NCI-H128 (cell line): Measurements from ENCODE around the gene TINAGL1.

ENCODE experiments used
- DNase-seq: peaks from one replicate; lab custom pipeline; 2025; ENCODE audit not compliant: unreplicated experiment; lab: John Stamatoyannopoulos, UW

TINAGL1 gene

DNA sequence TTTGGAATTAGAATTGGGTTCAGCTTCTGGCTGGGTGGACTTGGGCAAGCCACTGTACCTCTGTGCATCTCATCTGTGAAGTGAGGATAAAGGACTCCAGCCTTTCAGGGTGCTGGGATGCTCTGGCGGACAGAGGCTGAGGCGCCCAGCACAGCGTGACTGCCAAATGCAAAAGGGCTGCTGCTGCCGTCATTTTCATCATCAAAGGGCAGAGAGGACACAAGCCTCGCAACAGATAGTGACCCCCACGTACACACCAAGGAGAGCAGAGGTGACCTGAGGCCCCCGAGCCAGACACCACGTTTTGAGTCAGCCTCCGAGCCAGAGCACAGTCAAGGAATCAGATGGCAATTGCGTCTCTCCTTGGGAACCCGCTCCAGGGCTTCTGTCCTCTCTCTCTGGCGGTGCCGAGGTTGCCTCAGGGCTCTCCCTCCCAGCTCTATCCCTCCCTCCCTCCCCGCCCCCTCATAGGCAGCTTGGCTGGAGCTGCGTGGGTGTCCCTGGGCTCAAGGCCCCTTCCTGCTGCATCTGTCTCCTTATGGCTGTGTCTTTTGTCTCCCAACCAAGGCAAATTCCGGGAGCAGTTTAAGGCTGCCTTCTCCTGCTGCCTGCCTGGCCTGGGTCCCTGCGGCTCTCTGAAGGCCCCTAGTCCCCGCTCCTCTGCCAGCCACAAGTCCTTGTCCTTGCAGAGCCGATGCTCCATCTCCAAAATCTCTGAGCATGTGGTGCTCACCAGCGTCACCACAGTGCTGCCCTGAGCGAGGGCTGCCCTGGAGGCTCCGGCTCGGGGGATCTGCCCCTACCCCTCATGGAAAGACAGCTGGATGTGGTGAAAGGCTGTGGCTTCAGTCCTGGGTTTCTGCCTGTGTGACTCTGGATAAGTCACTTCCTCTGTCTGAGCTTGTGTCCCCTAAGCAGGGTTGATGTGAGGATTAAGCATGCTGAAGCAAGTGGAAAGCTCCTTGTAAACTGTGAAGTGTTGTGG is 50.2 kb downstream of the TINAGL1 start:
- no peak for DNase-seq

- no peak for DNase-seq
These were observed 51.1 kb downstream of the TINAGL1 start for GRCh38 chr1:31627301-31627929.

GRCh38 chr1:31627930-31628559 is 51.7 kb downstream of the TINAGL1 start:
- DNase-seq, result no peak

- DNase-seq, result no peak
These were observed 52.7 kb downstream of the TINAGL1 start for GRCh38 chr1:31628931-31629556.

DNA sequence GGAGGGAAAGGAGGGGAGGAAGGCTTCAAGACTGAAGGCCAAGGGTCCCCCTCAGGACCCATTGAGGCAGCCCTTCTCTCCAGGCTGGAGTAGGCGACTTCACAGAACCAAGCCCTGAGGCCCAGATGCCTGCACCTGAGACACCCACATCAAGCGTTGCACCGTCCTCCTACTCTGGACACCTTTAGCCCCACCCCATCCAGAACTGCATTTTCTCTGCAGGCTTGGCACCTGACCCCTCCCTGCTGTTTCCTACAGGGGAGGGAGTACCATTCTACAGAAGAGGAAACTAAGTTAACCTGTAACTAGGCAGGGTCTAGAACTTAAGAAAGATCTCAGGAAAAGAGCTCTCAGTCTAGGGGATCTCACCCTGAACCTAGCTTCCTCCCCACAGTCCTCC is 56.3 kb downstream of the TINAGL1 start:
- DNase-seq, result no peak

DNA sequence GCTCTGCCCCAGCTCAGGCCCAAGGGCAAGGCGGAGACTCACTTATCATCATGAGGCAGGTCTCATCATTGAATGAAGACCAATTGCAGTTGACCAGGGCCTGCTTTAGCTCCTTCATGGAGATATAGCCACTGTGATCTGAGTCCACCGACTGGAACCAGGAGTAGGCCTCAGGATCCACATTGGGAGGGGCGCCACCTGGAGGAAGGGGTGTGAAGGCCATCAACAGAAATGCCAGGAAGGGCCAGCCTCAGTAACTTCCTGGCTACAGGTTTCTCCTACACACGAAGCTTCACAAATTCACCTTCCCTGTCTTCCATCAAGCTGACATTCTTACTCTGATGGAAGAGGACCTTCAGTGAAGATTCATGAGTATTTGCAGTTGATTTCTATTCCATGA is 56.8 kb downstream of the TINAGL1 start:
- DNase-seq, result no peak
